ENCODE data around the gene PPP1R37.

Gene PPP1R37

GRCh38 chr19:45137179-45137761 lies 44.3 kb downstream of the PPP1R37 start:
- Histone ChIP-seq H3K4me3 (ENCODE audit: low read depth, low read length) (no peak overlapping the region), H3K36me3 (ENCODE audit: control insufficient read depth in 2 of 2, insufficient read depth in 1 of 2, low read length in 2 of 2) (peaks cover 0 to 18% of the 10 kb centered on the region in 2 experiments; a peak in 2 of 3 replicates), H3K9me3 (ENCODE audit: control insufficient read depth, insufficient read depth, low read depth, low read length) (no peaks in the 10 kb centered on the region), H3K27ac (ENCODE audit: extremely low read depth, low read depth, low read length) (no peak overlapping the region), H3K4me1 (ENCODE audit: control insufficient read depth, insufficient read depth, low read length) (peaks cover 5% of the 10 kb centered on the region; the same call in 1 of the 2 replicates)
- POLR2A ChIA-PET, result interaction anchor here (1.7 kb wide), 1 partner anchor 45 kb away, joined by 4 read pairs; no protein-coding TSS in a partner anchor
- CTCF ChIA-PET, result interaction anchor here (0.6 to 3.2 kb wide), 4 partner anchors 11 to 185 kb away, joined by 3 to 23 read pairs (median 4); no protein-coding TSS in a partner anchor
- TF ChIP-seq SP7 (tag by site-specific recombination; IDR thresholded peaks at IDR 0.05) (peak; percentile 50), REST (tag by site-specific recombination; IDR thresholded peaks at IDR 0.05) (no peak), ZSCAN5A (tag by site-specific recombination; IDR thresholded peaks at IDR 0.05) (no peak)

GRCh38 chr19:45138303-45138751 lies 45.3 kb downstream of the PPP1R37 start:
- TF ChIP-seq EGR2 (tag by site-specific recombination; IDR thresholded peaks at IDR 0.05; ENCODE audit: low read depth), result peak; percentile 75
- no peak for TF ChIP-seq ZNF530 (tag by site-specific recombination; IDR thresholded peaks at IDR 0.05; ENCODE audit: low read depth)
- 0 out of 2 replicates have a peak, but pooled peaks have one; percentile 17 for TF ChIP-seq ZNF223 (tag by site-specific recombination; IDR thresholded peaks at IDR 0.05)
- peak; percentile 88 for TF ChIP-seq KLF1 (tag by site-specific recombination; IDR thresholded peaks at IDR 0.05)
- TF ChIP-seq ATF2 (tag by site-specific recombination; IDR thresholded peaks at IDR 0.05; ENCODE audit: low read depth), result no peak
- TF ChIP-seq ZNF704 (tag by site-specific recombination; IDR thresholded peaks at IDR 0.05), result no peak
- TF ChIP-seq ZBTB7A (tag by site-specific recombination; IDR thresholded peaks at IDR 0.05; ENCODE audit: low read depth), result no peak
- TF ChIP-seq ZNF398 (tag by site-specific recombination; IDR thresholded peaks at IDR 0.05), result no peak
- TF ChIP-seq ELK4 (IDR thresholded peaks at IDR 0.05; ENCODE audit: borderline replicate concordance, low read depth, low read length), result no peak
- no peak for TF ChIP-seq ZNF621 (tag by site-specific recombination; IDR thresholded peaks at IDR 0.05)
- no peak for TF ChIP-seq GLI2 (tag by site-specific recombination; IDR thresholded peaks at IDR 0.05; ENCODE audit: borderline replicate concordance, low read depth)
- 0 out of 2 replicates have a peak, but pooled peaks have one; percentile 19 for TF ChIP-seq KLF17 (tag by site-specific recombination; IDR thresholded peaks at IDR 0.05)
- no peak for TF ChIP-seq ZNF146 (tag by site-specific recombination; IDR thresholded peaks at IDR 0.05)
- TF ChIP-seq ZFHX2 (tag by site-specific recombination; conservative IDR thresholded peaks at IDR 0.05), result peak; percentile 83
- peaks cover 0 to 24% of the 10 kb centered on the region in 2 experiments; a peak in 2 of 3 replicates for H3K36me3 ChIP-seq (ENCODE audit: control insufficient read depth in 2 of 2, insufficient read depth in 1 of 2, low read length in 2 of 2)
- ChIA-PET CTCF (no interaction called here), POLR2A (interaction anchor here (1.2 to 1.7 kb wide), 2 partner anchors 11 to 46 kb away, joined by 3 to 4 read pairs; no protein-coding TSS in a partner anchor)
- peaks cover 5% of the 10 kb centered on the region; the same call in 1 of the 2 replicates for H3K4me1 ChIP-seq (ENCODE audit: control insufficient read depth, insufficient read depth, low read length)
- H3K4me3 ChIP-seq (ENCODE audit: low read depth, low read length), result no peak overlapping the region
- no peaks in the 10 kb centered on the region for H3K9me3 ChIP-seq (ENCODE audit: control insufficient read depth, insufficient read depth, low read depth, low read length)
- H3K27ac ChIP-seq (ENCODE audit: extremely low read depth, low read depth, low read length), result no peak overlapping the region

Measured in HEK293 (cell line).